Endothelial cell of umbilical vein (primary cell): ENCODE measurements around the gene CKB. TPM values are rescaled to one million over a fixed set of nuclear protein-coding genes. Genes with fewer than 3 reads are reported as not detected.

Experiments
- BruUV-seq: library from RNA; stranded (reverse); fragments of 400-500 nt; replicated peaks from 2 replicates; lab custom pipeline; 2021; lab: Mats Ljungman, UMichigan
- CTCF ChIA-PET: fragments of 300-600, 350-600 bp; sonication (Branson Sonifier 250); formaldehyde crosslinking; loops from one replicate; lab custom pipeline; 2021; ENCODE audit warnings: antibody characterized with exemption, inconsistent platforms; lab: Charles Lee
- POLR2A ChIA-PET: fragments of 300-600, 350-600 bp; sonication (Branson Sonifier 250); formaldehyde crosslinking; loops from one replicate; lab custom pipeline; 2021; ENCODE audit warnings: antibody characterized with exemption, inconsistent platforms; lab: Charles Lee
- DNase-seq: peaks from one replicate; pipeline ENCODE4 v3.0.0-alpha.2; 2011; ENCODE audit warnings: low read depth, low spot score
- FAIRE-seq: peaks from 2 replicates; lab custom pipeline; 2011; peaks lifted over from hg19 to GRCh38; lab: Jason Lieb, UNC
- H2AFZ ChIP-seq: 2 replicates; pipeline ENCODE4 v1.6.0; 2012; ENCODE audit warnings: low read depth, low read length, control low read depth, inconsistent platforms
- H3K27ac ChIP-seq: 2 replicates; pipeline ENCODE4 v1.5.1; 2011; ENCODE audit warnings: low read depth, mild to moderate bottlenecking, control low read depth, low read length, moderate library complexity; ENCODE audit not compliant: insufficient read depth
- H3K27me3 ChIP-seq, 2 experiments: 2 replicates each; pipeline versions ENCODE4 v1.6.0 to v1.6.1; 2011; ENCODE audit warnings: low read length in 2 of 2, mixed read lengths in 1 of 2; ENCODE audit not compliant: control insufficient read depth in 2 of 2, insufficient read depth in 2 of 2
- H3K36me3 ChIP-seq, 2 experiments: 2 replicates in 1 of 2; 3 replicates in 1 of 2; pipeline ENCODE4 v1.5.1; 2011; ENCODE audit warnings: low read length in 2 of 2, mild to moderate bottlenecking in 1 of 2, moderate library complexity in 1 of 2; ENCODE audit not compliant: control insufficient read depth in 2 of 2, insufficient read depth in 2 of 2; ENCODE audit errors: extremely low read depth in 1 of 2
- H3K4me1 ChIP-seq: 3 replicates; pipeline ENCODE4 v1.5.1; 2011; ENCODE audit warnings: mild to moderate bottlenecking, low read length; ENCODE audit not compliant: control insufficient read depth, insufficient read depth; ENCODE audit errors: extremely low read depth
- H3K4me2 ChIP-seq: 2 replicates; pipeline ENCODE4 v1.6.1; 2011; ENCODE audit warnings: low read length, control low read depth, mixed read lengths; ENCODE audit not compliant: insufficient read depth
- H3K4me3 ChIP-seq, 3 experiments: fragments of 200-600 bp in 1 of 3; sonication (generic), shearing (Covaris generic) in 1 of 3; replicated peaks in 1 of 3; 2 replicates each; pipeline ENCODE4 v1.5.1; 2011 to 2016; ENCODE audit warnings: control low read depth in 3 of 3, low read length in 3 of 3, mild to moderate bottlenecking in 2 of 3, inconsistent platforms in 1 of 3, low read depth in 1 of 3, moderate library complexity in 1 of 3; ENCODE audit not compliant: insufficient read depth in 1 of 3
- H3K79me2 ChIP-seq: 2 replicates; pipeline ENCODE4 v1.6.0; 2012; ENCODE audit warnings: low read length, inconsistent platforms; ENCODE audit not compliant: control insufficient read depth, insufficient read depth
- H3K9ac ChIP-seq: replicated peaks from 2 replicates; pipeline ENCODE3; 2011; ENCODE audit warnings: low read length, control low read depth; ENCODE audit not compliant: insufficient read depth; ENCODE audit errors: extremely low read depth
- H3K9me1 ChIP-seq: replicated peaks from 3 replicates; pipeline ENCODE4 v1.6.0; 2011; ENCODE audit warnings: mild to moderate bottlenecking, low read length; ENCODE audit not compliant: control insufficient read depth, insufficient read depth; ENCODE audit errors: extremely low read depth
- H3K9me3 ChIP-seq: replicated peaks from 2 replicates; pipeline ENCODE4 v1.5.1; 2012; ENCODE audit warnings: low read length, inconsistent platforms; ENCODE audit not compliant: control insufficient read depth, insufficient read depth
- H4K20me1 ChIP-seq: replicated peaks from 2 replicates; pipeline ENCODE3; 2011; ENCODE audit warnings: mild to moderate bottlenecking, low read length; ENCODE audit not compliant: control insufficient read depth, insufficient read depth; ENCODE audit errors: extremely low read depth
- CTCF ChIP-seq, 2 donors: IDR thresholded peaks; 1 replicate in 1 of 2; 2 replicates in 1 of 2; pipeline ENCODE4 v1.5.1; 2011; ENCODE audit warnings: low read length in 2 of 2, mild to moderate bottlenecking in 2 of 2, moderate library complexity in 2 of 2, control low read depth in 1 of 2, inconsistent platforms in 1 of 2, low read depth in 1 of 2; ENCODE audit not compliant: insufficient read depth in 1 of 2; ENCODE audit errors: extremely low read depth in 1 of 2
- EZH2 ChIP-seq: IDR thresholded peaks from 2 replicates; pipeline ENCODE4 v1.6.1; 2012; ENCODE audit warnings: borderline replicate concordance, low read depth, mild to moderate bottlenecking, moderate library complexity, low read length, inconsistent platforms; ENCODE audit not compliant: severe bottlenecking
- FOS ChIP-seq: IDR thresholded peaks from 2 replicates; pipeline ENCODE4 v1.6.1; 2011; ENCODE audit warnings: mild to moderate bottlenecking, low read length, moderate library complexity, borderline replicate concordance; ENCODE audit not compliant: insufficient read depth
- GATA2 ChIP-seq: IDR thresholded peaks from 2 replicates; pipeline ENCODE4 v1.7.0; 2011; ENCODE audit warnings: low read depth, mild to moderate bottlenecking, moderate library complexity, mixed read lengths, low read length; ENCODE audit not compliant: insufficient read length, insufficient read depth
- JUN ChIP-seq: IDR thresholded peaks from 2 replicates; pipeline ENCODE4 v1.6.1; 2011; ENCODE audit warnings: borderline replicate concordance, low read depth; ENCODE audit not compliant: insufficient read length, insufficient read depth
- MAX ChIP-seq: IDR thresholded peaks from 2 replicates; pipeline ENCODE4 v1.6.1; 2011; ENCODE audit not compliant: insufficient read depth, insufficient read length
- MYC ChIP-seq: IDR thresholded peaks from one replicate; pipeline ENCODE4 v1.6.1; 2011; ENCODE audit warnings: mild to moderate bottlenecking, low read depth, low read length
- POLR2A ChIP-seq: IDR thresholded peaks from 2 replicates; pipeline ENCODE4 v1.6.1; 2012; ENCODE audit warnings: low read depth, mild to moderate bottlenecking, control low read depth, low read length
- POLR2AphosphoS5 ChIP-seq: IDR thresholded peaks from 2 replicates; pipeline ENCODE4 v1.6.1; 2012; ENCODE audit warnings: low read depth, mild to moderate bottlenecking, control low read depth, low read length, moderate library complexity; ENCODE audit not compliant: insufficient read depth
- dilution Hi-C: fragments of 300-500 bp; cut with MboI; formaldehyde crosslinking; loops from one replicate; pipeline ENCODE4 v1.15.0; 2019; ENCODE audit warnings: low sequenced_read_pairs; ENCODE audit not compliant: extremely low pct_ligation_motif_present
- intact Hi-C: fragments of 100-400 bp; cut with micrococcal nuclease; formaldehyde crosslinking; loops from one replicate; pipeline ENCODE4 v1.10.0; 2022
- polyA plus RNA-seq, 4 experiments: library from polyadenylated mRNA; depleted of rRNA in 3 of 4; stranded (reverse) in 3 of 4; unstranded in 1 of 4; fragments of >200 nt; gene quantifications; 2 replicates each; pipeline versions ENCODE4 v1.2.1 to v1.2.3, GENCODE V29; 2011 to 2012; ENCODE audit warnings: missing spikeins in 1 of 4
- total RNA-seq: library from RNA; stranded (reverse); gene quantifications from 2 replicates; pipeline ENCODE4 v1.2.3, GENCODE V29; 2021

Gene CKB
- total and polyA plus RNA-seq, 2 donors (not counting 3 experiments of a cell fraction or from before 2014, with no cell fraction given) = 4.0 to 6.9 TPM

GRCh38 chr14:103560691-103561090 lies 38.1 kb upstream of the CKB start:
- H3K9ac ChIP-seq = peak overlapping the region; percentile 96
- H3K9me3 ChIP-seq = no peaks in the 10 kb centered on the region
- TF ChIP-seq EZH2 (no peak), CTCF (IDR thresholded peaks at IDR 0.05; ENCODE audit: extremely low read depth in 1 of 2, insufficient read depth in 1 of 2, low read depth in 1 of 2, low read length in 2 of 2) (no peak), JUN (no peak), FOS (no peak), GATA2 (no peak), POLR2AphosphoS5 (no peak), POLR2A (no peak), MYC (no peak), MAX (no peak)
- DNase-seq (no peak), FAIRE-seq (no peak)
- no TSS peak for BruUV-seq
- no peak overlapping the region for H2AFZ ChIP-seq
- H3K4me2 ChIP-seq = peak overlapping the region; percentile 94
- intact Hi-C loops (loop anchor here (5.0 kb wide), 1 partner anchor 33 kb away; the partner anchor contains the start of gene TRMT61A), dilution Hi-C loops (no loop called here)
- peaks cover 23% of the 10 kb centered on the region for H3K4me1 ChIP-seq
- H3K4me3 ChIP-seq = peak overlapping the region in 1 of 3 experiments; percentile 97
- no peak overlapping the region for H3K27ac ChIP-seq
- H3K27me3 ChIP-seq = no peaks in the 10 kb centered on the region
- POLR2A ChIA-PET = no interaction called here
- no peaks in the 10 kb centered on the region for H4K20me1 ChIP-seq
- CTCF ChIA-PET = interaction anchor here (1.0 to 2.3 kb wide), 2 partner anchors 13 to 42 kb away, joined by 3 to 19 read pairs; no protein-coding TSS in a partner anchor
- H3K79me2 ChIP-seq = peaks cover 84% of the 10 kb centered on the region
- H3K9me1 ChIP-seq = no peaks in the 10 kb centered on the region
- peaks cover 16 to 21% of the 10 kb centered on the region in 2 experiments for H3K36me3 ChIP-seq
